EH (cell line): ENCODE data around the gene HDAC10.

Experiments used
- DNase-seq: peaks from one replicate; pipeline ENCODE4 v3.0.0-alpha.2; 2015; ENCODE audit warnings: low read depth

The HDAC10 gene

GRCh38 chr22:50200461-50201190, 50.4 kb downstream of the HDAC10 start, which contains the start of gene SELENOO:
Gene SELENOO (plus strand): TSS chr22:50201011. CDS start chr22:50201037, 26 bp downstream.
- peak; percentile 88 for DNase-seq

- DNase-seq: no peak
These were observed 51.1 kb downstream of the HDAC10 start for GRCh38 chr22:50199829-50200460.

DNA sequence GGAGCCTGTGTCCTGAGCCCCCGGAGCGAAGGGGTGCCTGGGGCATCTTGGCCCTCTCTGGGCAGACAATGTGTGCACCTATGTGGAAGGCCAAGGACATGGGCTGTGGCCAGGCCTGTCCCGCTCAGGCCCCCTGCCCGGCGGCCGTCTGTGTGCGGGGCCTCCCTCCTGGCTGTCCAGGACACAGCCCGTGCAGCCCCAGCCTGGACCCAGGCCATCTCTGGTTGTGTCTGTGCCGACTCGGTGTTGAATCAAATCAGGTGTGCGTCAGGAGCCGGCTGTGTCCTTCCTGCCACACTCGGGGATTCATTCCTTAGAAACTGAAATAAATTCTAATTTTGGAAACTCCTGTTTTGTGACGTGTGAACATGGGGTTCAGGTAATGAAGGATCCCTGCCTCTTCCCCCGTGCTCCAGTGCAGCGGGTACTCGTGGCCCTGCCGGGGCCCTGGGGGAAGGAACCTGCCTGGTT, 51.8 kb downstream of the HDAC10 start:
- no peak for DNase-seq

DNA sequence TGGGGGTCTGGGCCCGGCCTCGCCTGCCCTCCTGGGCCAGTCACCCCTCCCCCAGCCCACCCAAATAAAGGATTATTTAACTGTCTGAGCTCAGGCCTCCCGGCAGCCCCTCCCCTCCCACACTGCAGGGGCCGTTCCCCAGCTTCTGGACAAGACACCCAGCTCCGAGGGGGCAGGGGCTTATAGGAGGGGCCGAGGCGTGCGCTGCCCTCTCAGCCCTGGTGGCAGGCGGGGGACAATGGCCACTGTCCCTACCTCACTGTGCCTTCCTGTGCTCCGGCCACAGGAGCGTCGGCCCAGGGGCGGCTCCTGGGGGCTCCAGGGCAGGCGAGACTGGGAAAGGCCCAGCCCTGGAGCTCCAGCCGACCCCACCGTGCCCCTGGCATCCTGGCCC, 52.4 kb downstream of the HDAC10 start:
- DNase-seq: no peak

DNA sequence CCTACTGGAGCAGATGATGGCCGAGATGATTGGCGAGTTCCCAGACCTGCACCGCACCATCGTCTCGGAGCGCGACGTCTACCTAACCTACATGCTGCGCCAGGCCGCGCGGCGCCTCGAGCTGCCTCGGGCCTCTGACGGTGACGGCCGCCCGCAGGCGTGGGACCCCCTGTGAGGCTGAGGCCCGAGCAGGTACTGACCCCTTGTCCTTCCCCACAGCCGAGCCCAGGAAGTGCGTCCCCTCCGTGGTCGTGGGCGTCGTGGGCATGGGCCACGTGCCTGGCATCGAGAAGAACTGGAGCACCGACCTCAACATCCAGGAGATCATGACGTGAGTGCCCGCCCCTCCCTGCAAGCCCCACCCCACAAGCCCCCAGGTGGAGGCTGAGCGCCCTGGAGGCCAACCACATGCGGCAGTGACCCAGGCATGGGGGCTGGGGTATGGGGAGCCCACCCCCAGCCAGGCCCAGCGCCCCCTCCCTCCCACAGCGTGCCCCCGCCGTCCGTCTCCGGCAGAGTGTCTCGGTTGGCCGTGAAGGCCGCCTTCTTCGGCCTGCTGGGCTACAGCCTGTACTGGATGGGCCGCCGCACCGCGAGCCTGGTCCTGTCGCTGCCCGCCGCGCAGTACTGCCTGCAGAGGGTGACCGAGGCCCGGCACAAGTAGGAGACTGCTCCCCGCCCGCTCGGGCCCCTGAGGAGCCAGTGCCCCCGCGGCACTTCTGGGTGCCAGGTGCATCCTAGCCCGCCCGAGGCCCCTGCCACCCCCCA, 53.0 kb downstream of the HDAC10 start:
- DNase-seq: no peak

GRCh38 chr22:50197000-50197800, 53.9 kb downstream of the HDAC10 start:
- no peak for DNase-seq

- no peak for DNase-seq
These were observed 54.8 kb downstream of the HDAC10 start for GRCh38 chr22:50196256-50196655.
